Activated naive CD4-positive, alpha-beta T cell treated with anti-CD3 and anti-CD28 coated beads for 36 hours (primary cell): ENCODE measurements around the gene RNF130. TPM values are rescaled to one million over a fixed set of nuclear protein-coding genes. Genes with fewer than 3 reads are reported as not detected.

Experiments
- CTCF ChIA-PET: fragments of 350-600 bp; sonication (Branson Sonifier 250); formaldehyde crosslinking; loops from one replicate; lab custom pipeline; 2021; ENCODE audit warnings: antibody characterized with exemption; lab: Charles Lee
- DNase-seq: peaks from one replicate; pipeline ENCODE4 v3.0.0-alpha.2; 2020
- H3K27ac Mint-ChIP-seq: one replicate; pipeline ENCODE4 v1.8.0; 2021; ENCODE audit warnings: mild to moderate bottlenecking, mixed read lengths
- H3K27me3 Mint-ChIP-seq: one replicate; pipeline ENCODE4 v1.8.0; 2021; ENCODE audit warnings: low read depth, mixed read lengths
- H3K36me3 Mint-ChIP-seq: one replicate; pipeline ENCODE4 v1.8.0; 2021; ENCODE audit warnings: low read depth, mixed read lengths
- H3K4me1 Mint-ChIP-seq: one replicate; pipeline ENCODE4 v1.8.0; 2021; ENCODE audit warnings: low read depth, mixed read lengths
- H3K4me3 Mint-ChIP-seq: one replicate; pipeline ENCODE4 v1.8.0; 2021; ENCODE audit warnings: mild to moderate bottlenecking, moderate library complexity, mixed read lengths
- H3K9me3 Mint-ChIP-seq: one replicate; pipeline ENCODE4 v1.8.0; 2021; ENCODE audit warnings: mixed read lengths
- intact Hi-C: fragments of 100-400 bp; cut with micrococcal nuclease; formaldehyde crosslinking; loops from one replicate; pipeline ENCODE4 v1.15.1; 2023
- total RNA-seq, 2 experiments: library from RNA; stranded (reverse); gene quantifications; one replicate each; pipeline ENCODE4 v1.2.3, GENCODE V29; 2021

Gene RNF130
- total RNA-seq: 10 to 100 TPM; 10.3 to 11.9 TPM

GRCh38 chr5:180071531-180072255, at the start of gene RNF130:
Gene RNF130, minus strand, starts transcription at chr5:180071759. Its CDS starts 57 bp downstream, at chr5:180071702.
- CTCF ChIA-PET: interaction anchor here (2.1 kb wide), 1 partner anchor 20 kb away, joined by 8 read pairs; no protein-coding TSS in a partner anchor
- peak within 1 kb of the TSS; percentile 75 for H3K4me3 Mint-ChIP-seq
- peak; percentile 86 for DNase-seq
- peaks cover 23% of the 10 kb centered on the region for H3K4me1 Mint-ChIP-seq
- peak within 1 kb of the TSS; percentile 32 for H3K27ac Mint-ChIP-seq
- H3K36me3 Mint-ChIP-seq: peaks cover 3% of the 10 kb centered on the region
- peaks cover 3% of the 10 kb centered on the region for H3K27me3 Mint-ChIP-seq
- H3K9me3 Mint-ChIP-seq: peaks cover 4% of the 10 kb centered on the region
- intact Hi-C loops: loop anchor here (1.0 to 10.0 kb wide), 7 partner anchors 19 to 927 kb away; partner anchors contain the start of genes CANX, RUFY1 and TBC1D9B

- no peak overlapping the region for H3K4me3 Mint-ChIP-seq
- H3K9me3 Mint-ChIP-seq: no peaks in the 10 kb centered on the region
- CTCF ChIA-PET: no interaction called here
- H3K36me3 Mint-ChIP-seq: no peaks in the 10 kb centered on the region
- no peak for DNase-seq
- no peaks in the 10 kb centered on the region for H3K4me1 Mint-ChIP-seq
- intact Hi-C loops: no loop called here
- H3K27me3 Mint-ChIP-seq: peaks cover 4% of the 10 kb centered on the region
- H3K27ac Mint-ChIP-seq: no peak overlapping the region
These were observed 48.9 kb upstream of the RNF130 start for GRCh38 chr5:180120237-180121101.

GRCh38 chr5:180119903-180120236, 48.3 kb upstream of the RNF130 start:
- H3K27ac Mint-ChIP-seq: no peak overlapping the region
- no peaks in the 10 kb centered on the region for H3K9me3 Mint-ChIP-seq
- H3K36me3 Mint-ChIP-seq: no peaks in the 10 kb centered on the region
- H3K4me3 Mint-ChIP-seq: no peak overlapping the region
- peaks cover 4% of the 10 kb centered on the region for H3K27me3 Mint-ChIP-seq
- intact Hi-C loops: no loop called here
- no peak for DNase-seq
- no peaks in the 10 kb centered on the region for H3K4me1 Mint-ChIP-seq
- CTCF ChIA-PET: no interaction called here

- peaks cover 4% of the 10 kb centered on the region for H3K27me3 Mint-ChIP-seq
- H3K4me3 Mint-ChIP-seq: no peak overlapping the region
- H3K27ac Mint-ChIP-seq: no peak overlapping the region
- DNase-seq: no peak
- no peaks in the 10 kb centered on the region for H3K4me1 Mint-ChIP-seq
- no peaks in the 10 kb centered on the region for H3K36me3 Mint-ChIP-seq
- no peaks in the 10 kb centered on the region for H3K9me3 Mint-ChIP-seq
- CTCF ChIA-PET: no interaction called here
- intact Hi-C loops: no loop called here
These were observed 47.7 kb upstream of the RNF130 start for GRCh38 chr5:180119031-180119902.

GRCh38 chr5:180118391-180118791, 46.8 kb upstream of the RNF130 start:
- H3K27ac Mint-ChIP-seq: no peak overlapping the region
- H3K4me1 Mint-ChIP-seq: no peaks in the 10 kb centered on the region
- no peaks in the 10 kb centered on the region for H3K36me3 Mint-ChIP-seq
- H3K9me3 Mint-ChIP-seq: no peaks in the 10 kb centered on the region
- no peak for DNase-seq
- peaks cover 2% of the 10 kb centered on the region for H3K27me3 Mint-ChIP-seq
- intact Hi-C loops: no loop called here
- CTCF ChIA-PET: interaction anchor here (0.6 kb wide), 1 partner anchor 48 kb away, joined by 3 read pairs; no protein-coding TSS in a partner anchor
- H3K4me3 Mint-ChIP-seq: no peak overlapping the region

- no peak for DNase-seq
- H3K27me3 Mint-ChIP-seq: no peaks in the 10 kb centered on the region
- H3K36me3 Mint-ChIP-seq: no peaks in the 10 kb centered on the region
- no peak overlapping the region for H3K27ac Mint-ChIP-seq
- no peaks in the 10 kb centered on the region for H3K9me3 Mint-ChIP-seq
- intact Hi-C loops: no loop called here
- CTCF ChIA-PET: interaction anchor here (0.6 kb wide), 1 partner anchor 159 kb away, joined by 3 read pairs; no protein-coding TSS in a partner anchor
- no peaks in the 10 kb centered on the region for H3K4me1 Mint-ChIP-seq
- H3K4me3 Mint-ChIP-seq: no peak overlapping the region
These were observed 45.6 kb upstream of the RNF130 start for GRCh38 chr5:180117000-180117725.

- peak; percentile 1 for DNase-seq
- intact Hi-C loops: no loop called here
- no peak overlapping the region for H3K27ac Mint-ChIP-seq
- no peaks in the 10 kb centered on the region for H3K9me3 Mint-ChIP-seq
- CTCF ChIA-PET: interaction anchor here (0.6 kb wide), 1 partner anchor 144 kb away, joined by 3 read pairs; no protein-coding TSS in a partner anchor
- no peaks in the 10 kb centered on the region for H3K4me1 Mint-ChIP-seq
- H3K4me3 Mint-ChIP-seq: no peak overlapping the region
- no peaks in the 10 kb centered on the region for H3K36me3 Mint-ChIP-seq
- H3K27me3 Mint-ChIP-seq: no peaks in the 10 kb centered on the region
These were observed 44.8 kb upstream of the RNF130 start for GRCh38 chr5:180116077-180116999.

- Mint-ChIP-seq H3K27me3 (no peaks in the 10 kb centered on the region), H3K4me1 (no peaks in the 10 kb centered on the region), H3K36me3 (no peaks in the 10 kb centered on the region), H3K27ac (no peak overlapping the region), H3K4me3 (no peak overlapping the region), H3K9me3 (no peaks in the 10 kb centered on the region)
- CTCF ChIA-PET: interaction anchor here (0.6 kb wide), 1 partner anchor 145 kb away, joined by 3 read pairs; no protein-coding TSS in a partner anchor
- intact Hi-C loops: no loop called here
- DNase-seq: no peak
These were observed 43.9 kb upstream of the RNF130 start for GRCh38 chr5:180115326-180116076.

GRCh38 chr5:180114304-180115003, 42.9 kb upstream of the RNF130 start:
- Mint-ChIP-seq H3K4me3 (no peak overlapping the region), H3K9me3 (no peaks in the 10 kb centered on the region), H3K4me1 (no peaks in the 10 kb centered on the region), H3K36me3 (no peaks in the 10 kb centered on the region), H3K27ac (no peak overlapping the region), H3K27me3 (no peaks in the 10 kb centered on the region)
- intact Hi-C loops: no loop called here
- CTCF ChIA-PET: no interaction called here
- DNase-seq: peak; percentile 0
